GM23248 (cell line): Measurements from ENCODE around the gene C19orf25.

Source experiments
- EZH2 ChIP-seq: fragments of 200-600 bp; sonication (generic); IDR thresholded peaks from 2 replicates; pipeline ENCODE4 v1.6.1; 2018; ENCODE audit warnings: antibody characterized with exemption, mild to moderate bottlenecking; ENCODE audit not compliant: insufficient read depth, poor library complexity, severe bottlenecking
- EZH2phosphoT487 ChIP-seq: fragments of 200-600 bp; sonication (generic); IDR thresholded peaks from 2 replicates; pipeline ENCODE4 v1.6.1; 2018; ENCODE audit warnings: antibody characterized with exemption, moderate library complexity, mild to moderate bottlenecking, low read depth; ENCODE audit not compliant: insufficient read depth

DNA sequence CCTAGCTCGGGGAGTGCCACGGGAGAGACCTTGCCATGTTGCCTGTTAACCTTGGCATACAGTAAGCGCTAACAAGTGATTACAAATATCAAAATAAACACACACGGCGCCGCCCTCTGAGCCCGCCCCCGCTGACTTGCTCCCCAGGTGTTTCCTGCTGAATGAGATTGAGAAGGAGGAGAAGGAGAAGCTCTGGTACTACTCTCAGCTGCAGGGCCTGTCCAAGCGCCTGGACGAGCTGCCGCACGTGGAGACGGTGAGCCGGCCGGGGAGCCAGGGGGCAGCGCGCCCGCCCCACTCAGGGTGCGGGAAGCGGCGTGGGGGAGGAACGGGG, 24.0 kb downstream of the C19orf25 start:
- TF ChIP-seq EZH2 (no peak), EZH2phosphoT487 (no peak)
